ENCODE data around the gene EFNA3.

- TF ChIP-seq CTCF (IDR thresholded peaks at IDR 0.05) = no peak
- TF ChIP-seq POLR2A (IDR thresholded peaks at IDR 0.05) = no peak
These were observed 44.1 kb upstream of the EFNA3 start for GRCh38 chr1:155034318-155035208.
